Stimulated activated CD4-positive, alpha-beta T cell treated with anti-CD3 and anti-CD28 coated beads, Interleukin-15, amount 100 ng/mL, for 24 hours (primary cell): ENCODE measurements around the gene SNPH.
A peak's percentile ranks its signal among the peaks of the same experiment; 100 is the strongest.

Experiments used
- DNase-seq: peaks from one replicate; pipeline ENCODE4 v3.0.0-alpha.2; 2020

SNPH gene

GRCh38 chr20:1325173-1326030 is 59.3 kb downstream of the SNPH start:
- peak; percentile 99 for DNase-seq

- DNase-seq: no peak
Measured at GRCh38 chr20:1326031-1326930, 60.2 kb downstream of the SNPH start.

- DNase-seq: peak; percentile 34
Measured at GRCh38 chr20:1327241-1327653, 61.2 kb downstream of the SNPH start.

GRCh38 chr20:1327827-1328679 is 62.0 kb downstream of the SNPH start:
- DNase-seq: no peak

- DNase-seq: no peak
Measured at GRCh38 chr20:1328680-1329330, 62.7 kb downstream of the SNPH start, which contains the start of gene SDCBP2. SDCBP2 (minus strand) TSS chr20:1329139; CDS start chr20:1320416, 8,723 bp downstream.

GRCh38 chr20:1330075-1330830 is 64.2 kb downstream of the SNPH start:
- peak; percentile 53 for DNase-seq

GRCh38 chr20:1331101-1331500 is 65.0 kb downstream of the SNPH start:
- DNase-seq: no peak

- DNase-seq: no peak
Measured at GRCh38 chr20:1331801-1332453, 65.8 kb downstream of the SNPH start.

- DNase-seq: no peak
Measured at GRCh38 chr20:1332749-1333300, 66.7 kb downstream of the SNPH start.

- DNase-seq: no peak
Measured at GRCh38 chr20:1333462-1334369, 67.6 kb downstream of the SNPH start.

- no peak for DNase-seq
Measured at GRCh38 chr20:1334370-1334731, 68.3 kb downstream of the SNPH start.

GRCh38 chr20:1334761-1335160 is 68.7 kb downstream of the SNPH start:
- no peak for DNase-seq

GRCh38 chr20:1335961-1336698 is 70.0 kb downstream of the SNPH start:
- DNase-seq: no peak

- no peak for DNase-seq
Measured at GRCh38 chr20:1336699-1337367, 70.7 kb downstream of the SNPH start.

GRCh38 chr20:1337441-1337840 is 71.3 kb downstream of the SNPH start:
- no peak for DNase-seq

- no peak for DNase-seq
Measured at GRCh38 chr20:1338096-1338495, 72.0 kb downstream of the SNPH start.

GRCh38 chr20:1338801-1339200 is 72.7 kb downstream of the SNPH start:
- DNase-seq: no peak
